ENCODE results near the gene GBA3. TPM values are rescaled to one million over a fixed set of nuclear protein-coding genes. Genes with fewer than 3 reads are reported as not detected.

The GBA3 gene
- total RNA-seq, 1 experiment from 2014 or later = 0.09 TPM

GRCh38 chr4:22707390-22707789 lies 14.7 kb downstream of the GBA3 start (continued):
- no peak for TF ChIP-seq NFATC4 (CRISPR knock-in tag; IDR thresholded peaks at IDR 0.05)
- no peak for TF ChIP-seq PRRX2 (CRISPR knock-in tag; IDR thresholded peaks at IDR 0.05)
- TF ChIP-seq ZBTB21 (CRISPR knock-in tag; IDR thresholded peaks at IDR 0.05; ENCODE audit: borderline replicate concordance) = no peak
- TF ChIP-seq MXD4 (CRISPR knock-in tag; IDR thresholded peaks at IDR 0.05; ENCODE audit: borderline replicate concordance) = no peak
- no peak for TF ChIP-seq GRHL2 (CRISPR knock-in tag; IDR thresholded peaks at IDR 0.05; ENCODE audit: insufficient replicate concordance, severe bottlenecking)

- no peak for ATAC-seq
- H3K36me3 Mint-ChIP-seq = no peaks in the 10 kb centered on the region
- H3K4me1 Mint-ChIP-seq = no peaks in the 10 kb centered on the region
- CTCF ChIA-PET = no interaction called here
- H3K4me3 Mint-ChIP-seq = no peak overlapping the region
- H3K9me3 Mint-ChIP-seq = no peaks in the 10 kb centered on the region
- DNase-seq (ENCODE audit: low spot score) = no peak
- H3K27me3 Mint-ChIP-seq (ENCODE audit: low read depth) = no peaks in the 10 kb centered on the region
- no peak for TF ChIP-seq TCF7 (CRISPR knock-in tag; IDR thresholded peaks at IDR 0.05; ENCODE audit: low read depth)
- no peak for TF ChIP-seq ZNF121 (CRISPR knock-in tag; IDR thresholded peaks at IDR 0.05)
- no peak for TF ChIP-seq ELF4 (CRISPR knock-in tag; IDR thresholded peaks at IDR 0.05; ENCODE audit: low read depth)
- H3K27ac Mint-ChIP-seq = no peak overlapping the region
- POLR2A ChIA-PET = no interaction called here
Observed at GRCh38 chr4:22708961-22709360, 16.2 kb downstream of the GBA3 start.

GRCh38 chr4:22712105-22712504 lies 19.4 kb downstream of the GBA3 start:
- TF ChIP-seq CBFB (CRISPR knock-in tag; IDR thresholded peaks at IDR 0.05; ENCODE audit: low read depth) = no peak
- TF ChIP-seq FOXJ3 (CRISPR knock-in tag; IDR thresholded peaks at IDR 0.05; ENCODE audit: borderline replicate concordance) = no peak
- TF ChIP-seq IRF1 (CRISPR knock-in tag; IDR thresholded peaks at IDR 0.05) = no peak
- no peak for TF ChIP-seq TP53 (CRISPR knock-in tag; IDR thresholded peaks at IDR 0.05)
- no peak overlapping the region for H3K27ac Mint-ChIP-seq
- no peaks in the 10 kb centered on the region for H3K27me3 Mint-ChIP-seq (ENCODE audit: low read depth)
- ChIA-PET CTCF (no interaction called here), POLR2A (no interaction called here)
- H3K4me3 Mint-ChIP-seq = no peak overlapping the region
- ATAC-seq (no peak), DNase-seq (ENCODE audit: low spot score) (no peak)
- no peaks in the 10 kb centered on the region for H3K36me3 Mint-ChIP-seq
- H3K4me1 Mint-ChIP-seq = 0 out of 2 replicates have a peak, but pooled peaks cover 3% of the 10 kb centered on the region
- no peaks in the 10 kb centered on the region for H3K9me3 Mint-ChIP-seq

GRCh38 chr4:22712529-22712928 lies 19.8 kb downstream of the GBA3 start:
- ChIA-PET CTCF (no interaction called here), POLR2A (no interaction called here)
- no peaks in the 10 kb centered on the region for H3K36me3 Mint-ChIP-seq
- H3K27me3 Mint-ChIP-seq (ENCODE audit: low read depth) = no peaks in the 10 kb centered on the region
- H3K4me3 Mint-ChIP-seq = no peak overlapping the region
- 0 out of 2 replicates have a peak, but pooled peaks cover 3% of the 10 kb centered on the region for H3K4me1 Mint-ChIP-seq
- ATAC-seq (no peak), DNase-seq (ENCODE audit: low spot score) (no peak)
- H3K9me3 Mint-ChIP-seq = no peaks in the 10 kb centered on the region
- no peak overlapping the region for H3K27ac Mint-ChIP-seq
- no peak for TF ChIP-seq RELA (CRISPR knock-in tag; IDR thresholded peaks at IDR 0.05; ENCODE audit: borderline replicate concordance)
- no peak for TF ChIP-seq PRRX2 (CRISPR knock-in tag; IDR thresholded peaks at IDR 0.05)
- TF ChIP-seq E2F1 (CRISPR knock-in tag; IDR thresholded peaks at IDR 0.05) = no peak
- TF ChIP-seq FOXP1 (CRISPR knock-in tag; IDR thresholded peaks at IDR 0.05; ENCODE audit: borderline replicate concordance) = no peak
- no peak for TF ChIP-seq TEAD1 (CRISPR knock-in tag; IDR thresholded peaks at IDR 0.05)
- TF ChIP-seq EMX1 (CRISPR knock-in tag; IDR thresholded peaks at IDR 0.05) = no peak
- TF ChIP-seq ATF3 (CRISPR knock-in tag; conservative IDR thresholded peaks at IDR 0.05) = no peak
- no peak for TF ChIP-seq ELF4 (CRISPR knock-in tag; IDR thresholded peaks at IDR 0.05; ENCODE audit: low read depth)
- no peak for TF ChIP-seq PRDM15 (CRISPR knock-in tag; IDR thresholded peaks at IDR 0.05)
- TF ChIP-seq MYBL2 (CRISPR knock-in tag; IDR thresholded peaks at IDR 0.05) = no peak
- no peak for TF ChIP-seq CREB1 (CRISPR knock-in tag; IDR thresholded peaks at IDR 0.05)
- no peak for TF ChIP-seq USF2 (CRISPR knock-in tag; IDR thresholded peaks at IDR 0.05)
- no peak for TF ChIP-seq CREM (CRISPR knock-in tag; IDR thresholded peaks at IDR 0.05)
- no peak for TF ChIP-seq ZBTB21 (CRISPR knock-in tag; IDR thresholded peaks at IDR 0.05; ENCODE audit: borderline replicate concordance)
- TF ChIP-seq JAZF1 (CRISPR knock-in tag; IDR thresholded peaks at IDR 0.05) = no peak
- TF ChIP-seq ZNF121 (CRISPR knock-in tag; IDR thresholded peaks at IDR 0.05) = no peak
- TF ChIP-seq ZNF232 (CRISPR knock-in tag; IDR thresholded peaks at IDR 0.05) = no peak

Measured in WTC11 (cell line).